SJSA1 (cell line): Measurements from ENCODE around the gene BACE2. TPM values are rescaled to one million over a fixed set of nuclear protein-coding genes. Genes with fewer than 3 reads are reported as not detected.

ENCODE experiments used
- DNase-seq, 2 experiments: peaks; one replicate each; pipeline ENCODE4 v3.0.0-alpha.2; 2015 to 2020; ENCODE audit warnings: low spot score in 2 of 2, low read depth in 1 of 2
- H3K27ac ChIP-seq: fragments of 250-450 bp; sonication (Bioruptor Pico); 2 replicates; pipeline ENCODE4 v1.5.1; 2020; ENCODE audit warnings: mild to moderate bottlenecking, moderate library complexity
- H3K27me3 ChIP-seq: fragments of 250-450 bp; sonication (Bioruptor Pico); replicated peaks from 2 replicates; pipeline ENCODE4 v1.5.1; 2020; ENCODE audit warnings: mild to moderate bottlenecking, moderate library complexity
- H3K36me3 ChIP-seq: fragments of 250-450 bp; sonication (Bioruptor Pico); 2 replicates; pipeline ENCODE4 v1.5.1; 2020; ENCODE audit warnings: mild to moderate bottlenecking
- H3K4me1 ChIP-seq: fragments of 250-450 bp; sonication (Bioruptor Pico); replicated peaks from 2 replicates; pipeline ENCODE4 v1.6.1; 2021; ENCODE audit warnings: mild to moderate bottlenecking
- H3K4me3 ChIP-seq: fragments of 250-450 bp; sonication (Bioruptor Pico); 2 replicates; pipeline ENCODE4 v1.5.1; 2020; ENCODE audit warnings: mild to moderate bottlenecking
- H3K9me3 ChIP-seq: fragments of 250-450 bp; sonication (Bioruptor Pico); replicated peaks from 2 replicates; pipeline ENCODE4 v1.5.1; 2020; ENCODE audit warnings: mild to moderate bottlenecking
- total RNA-seq: library from RNA; depleted of rRNA; stranded (reverse); fragments of >200 nt; shearing (Covaris generic); gene quantifications from 2 replicates; pipeline ENCODE4 v1.2.3, GENCODE V29; 2014

Gene BACE2
- total RNA-seq, 1 experiment from 2014 or later, result 0.50 TPM

DNA sequence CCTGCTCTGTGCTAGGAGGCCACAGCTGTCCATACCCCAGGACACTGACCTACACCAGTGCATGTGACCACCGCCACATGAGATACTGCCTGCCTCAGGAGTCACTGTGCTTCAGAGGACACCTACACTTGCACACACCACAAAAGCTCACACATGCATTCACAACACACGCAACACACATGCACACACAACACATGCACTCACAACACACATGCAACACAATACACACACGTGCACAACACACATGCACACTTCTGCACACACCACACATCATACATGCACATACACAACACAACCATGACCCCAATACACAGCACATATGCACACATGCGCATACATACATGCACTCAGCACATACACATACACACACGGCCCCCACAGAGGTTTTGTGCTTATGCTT, 28.7 kb upstream of the BACE2 start:
- DNase-seq, result no peak
- no peak overlapping the region for H3K27ac ChIP-seq
- H3K9me3 ChIP-seq, result no peaks in the 10 kb centered on the region
- H3K27me3 ChIP-seq, result no peaks in the 10 kb centered on the region
- H3K4me1 ChIP-seq, result no peaks in the 10 kb centered on the region
- H3K4me3 ChIP-seq, result no peak overlapping the region
- no peaks in the 10 kb centered on the region for H3K36me3 ChIP-seq

- Histone ChIP-seq H3K27me3 (no peaks in the 10 kb centered on the region), H3K9me3 (no peaks in the 10 kb centered on the region), H3K4me1 (no peaks in the 10 kb centered on the region), H3K36me3 (no peaks in the 10 kb centered on the region), H3K4me3 (no peak overlapping the region), H3K27ac (no peak overlapping the region)
- no peak for DNase-seq
These were observed 28.0 kb upstream of the BACE2 start for GRCh38 chr21:41139951-41140350.

- DNase-seq, result no peak
- H3K4me3 ChIP-seq, result no peak overlapping the region
- H3K36me3 ChIP-seq, result no peaks in the 10 kb centered on the region
- no peaks in the 10 kb centered on the region for H3K4me1 ChIP-seq
- no peaks in the 10 kb centered on the region for H3K27me3 ChIP-seq
- no peaks in the 10 kb centered on the region for H3K9me3 ChIP-seq
- H3K27ac ChIP-seq, result no peak overlapping the region
These were observed 26.9 kb upstream of the BACE2 start for GRCh38 chr21:41141031-41141457.

DNA sequence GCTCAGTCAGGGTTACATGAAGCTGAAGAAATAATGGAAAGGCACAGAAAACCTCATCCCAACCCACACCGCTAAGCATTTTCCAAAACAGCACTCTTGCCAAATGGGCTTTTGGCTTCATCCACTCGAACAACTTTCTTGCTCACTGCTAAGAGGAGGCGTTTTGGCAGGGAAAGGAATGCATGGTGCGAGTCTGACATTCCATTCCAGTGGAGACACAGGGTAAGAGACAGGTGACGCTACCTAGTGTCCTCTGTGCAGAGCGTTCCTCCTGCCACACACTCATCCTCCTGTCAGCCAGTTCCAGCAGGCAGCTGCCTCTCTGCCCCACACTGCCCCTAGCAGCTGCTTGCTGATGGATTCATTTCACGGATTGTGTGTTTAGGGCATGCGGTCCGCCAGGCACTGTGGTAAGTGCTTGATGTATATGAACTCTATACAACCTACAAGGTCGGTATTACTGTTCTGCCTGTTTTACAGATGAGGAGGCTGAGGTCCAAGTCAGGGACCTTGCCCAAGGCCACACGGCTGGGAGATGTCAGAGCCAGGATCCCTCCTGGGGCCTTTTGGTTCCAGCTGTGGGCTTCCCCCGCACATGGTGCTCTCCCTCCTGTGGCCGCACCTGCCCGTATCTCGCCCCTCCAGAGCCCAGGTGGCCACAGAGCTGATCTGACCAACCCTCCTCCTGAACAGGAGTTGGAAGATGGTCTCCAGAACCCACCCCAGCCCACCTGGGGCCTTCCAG, 25.7 kb upstream of the BACE2 start:
- no peak overlapping the region for H3K27ac ChIP-seq

GRCh38 chr21:41143596-41144325, 24.2 kb upstream of the BACE2 start:
- Histone ChIP-seq H3K9me3 (no peaks in the 10 kb centered on the region), H3K4me3 (no peak overlapping the region), H3K27me3 (no peaks in the 10 kb centered on the region), H3K27ac (no peak overlapping the region), H3K36me3 (no peaks in the 10 kb centered on the region), H3K4me1 (no peaks in the 10 kb centered on the region)
- no peak for DNase-seq

More for the DNA sequence above, 25.7 kb upstream of the BACE2 start:
- no peaks in the 10 kb centered on the region for H3K36me3 ChIP-seq
- no peaks in the 10 kb centered on the region for H3K27me3 ChIP-seq
- H3K4me3 ChIP-seq, result no peak overlapping the region
- no peaks in the 10 kb centered on the region for H3K4me1 ChIP-seq
- H3K9me3 ChIP-seq, result no peaks in the 10 kb centered on the region
- no peak for DNase-seq

DNA sequence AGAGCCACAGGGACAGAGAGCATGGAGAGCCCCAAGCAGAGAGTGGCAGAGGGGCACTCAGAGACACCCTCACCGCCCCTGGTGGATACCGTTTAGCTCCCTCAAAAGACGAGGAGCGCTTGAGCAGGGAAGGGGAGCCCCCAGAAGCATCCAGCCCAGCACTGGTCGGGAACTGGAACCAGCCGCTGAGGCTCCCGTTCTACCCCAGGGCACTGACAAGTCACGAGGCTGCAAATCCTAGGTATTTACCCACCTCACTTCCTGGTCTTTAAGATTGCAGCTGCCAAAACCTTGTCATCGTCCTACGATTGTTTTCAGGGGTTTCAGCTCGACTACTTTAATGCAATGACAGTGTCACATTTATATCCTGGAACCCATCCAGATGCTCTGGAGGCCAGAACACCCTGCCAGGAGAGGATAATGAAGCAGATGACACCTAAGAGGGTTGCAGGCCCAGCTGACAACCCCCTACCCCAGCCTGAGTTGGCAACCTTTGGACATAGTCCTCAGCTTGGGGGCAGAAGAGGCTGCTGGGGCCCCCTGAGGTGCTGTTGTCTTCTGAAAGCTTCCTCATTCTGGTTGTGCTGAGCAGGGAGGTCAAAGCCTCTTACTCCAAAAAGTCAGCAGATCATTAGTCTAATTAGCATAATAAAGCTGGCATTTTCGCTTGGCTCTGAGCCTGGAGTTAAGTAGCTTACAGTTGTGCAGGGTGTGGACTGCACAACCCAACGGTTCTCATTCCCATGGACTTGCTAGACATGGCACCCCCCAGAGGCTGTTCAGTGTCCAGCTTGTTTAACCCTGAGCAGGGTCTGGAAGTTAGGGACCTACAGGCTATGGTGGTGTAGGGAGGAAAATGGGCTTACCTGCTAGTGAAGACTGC, 20.6 kb upstream of the BACE2 start:
- no peak for DNase-seq
- H3K27me3 ChIP-seq, result no peaks in the 10 kb centered on the region
- no peaks in the 10 kb centered on the region for H3K4me1 ChIP-seq
- no peak overlapping the region for H3K27ac ChIP-seq
- H3K36me3 ChIP-seq, result no peaks in the 10 kb centered on the region
- no peaks in the 10 kb centered on the region for H3K9me3 ChIP-seq
- H3K4me3 ChIP-seq, result no peak overlapping the region

- Histone ChIP-seq H3K27ac (no peak overlapping the region), H3K27me3 (no peaks in the 10 kb centered on the region), H3K4me3 (no peak overlapping the region), H3K4me1 (no peaks in the 10 kb centered on the region), H3K9me3 (no peaks in the 10 kb centered on the region), H3K36me3 (no peaks in the 10 kb centered on the region)
- DNase-seq, result no peak
These were observed 20.0 kb upstream of the BACE2 start for GRCh38 chr21:41147979-41148355.

DNA sequence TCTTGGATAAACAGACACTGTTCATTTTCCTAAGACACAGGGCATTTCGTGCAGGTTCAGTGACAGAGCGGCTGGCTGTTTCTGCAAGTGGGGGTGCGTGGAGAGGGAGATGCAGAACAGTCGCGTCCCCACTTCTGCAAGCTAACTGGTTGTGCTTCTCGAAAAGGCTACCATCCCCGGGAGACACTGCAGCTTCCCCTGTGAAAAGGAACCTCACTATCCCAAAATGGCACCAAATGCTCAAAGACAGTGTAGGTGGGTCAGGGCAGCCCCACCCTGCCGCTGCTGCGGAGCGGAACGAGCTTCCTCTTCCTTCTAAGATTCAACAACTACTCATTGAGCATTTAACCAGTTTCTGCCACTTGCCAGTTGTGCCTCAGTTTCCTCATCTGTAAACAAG, 19.2 kb upstream of the BACE2 start:
- Histone ChIP-seq H3K4me1 (no peaks in the 10 kb centered on the region), H3K36me3 (no peaks in the 10 kb centered on the region), H3K9me3 (no peaks in the 10 kb centered on the region), H3K27me3 (no peaks in the 10 kb centered on the region), H3K27ac (no peak overlapping the region), H3K4me3 (no peak overlapping the region)
- DNase-seq, result no peak

DNA sequence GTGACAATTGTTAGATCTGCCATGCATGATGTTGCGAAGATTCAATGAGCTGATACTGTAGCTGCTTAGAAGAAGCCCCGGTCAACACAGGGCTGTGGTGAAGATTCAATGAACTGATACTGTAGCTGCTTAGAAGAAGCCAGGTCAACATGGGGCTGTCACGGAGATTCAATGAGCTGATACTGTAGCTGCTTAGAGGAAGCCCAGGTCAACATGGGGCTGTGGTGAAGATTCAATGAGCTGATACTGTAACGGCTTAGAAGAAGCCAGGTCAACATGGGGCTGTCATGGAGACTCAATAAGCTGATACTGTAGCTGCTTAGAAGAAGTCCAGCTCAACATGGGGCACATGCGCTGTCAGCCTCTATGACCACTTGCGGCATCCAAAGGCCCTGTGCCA, 18.8 kb upstream of the BACE2 start:
- Histone ChIP-seq H3K4me1 (no peaks in the 10 kb centered on the region), H3K4me3 (no peak overlapping the region), H3K9me3 (no peaks in the 10 kb centered on the region), H3K27ac (no peak overlapping the region), H3K36me3 (no peaks in the 10 kb centered on the region), H3K27me3 (no peaks in the 10 kb centered on the region)
- no peak for DNase-seq

GRCh38 chr21:41152147-41152546, 15.8 kb upstream of the BACE2 start:
- H3K4me1 ChIP-seq, result no peaks in the 10 kb centered on the region
- H3K27me3 ChIP-seq, result no peaks in the 10 kb centered on the region
- H3K27ac ChIP-seq, result no peak overlapping the region
- H3K4me3 ChIP-seq, result no peak overlapping the region
- H3K36me3 ChIP-seq, result no peaks in the 10 kb centered on the region
- H3K9me3 ChIP-seq, result no peaks in the 10 kb centered on the region
- DNase-seq, result no peak

GRCh38 chr21:41153443-41153842, 14.5 kb upstream of the BACE2 start:
- Histone ChIP-seq H3K9me3 (no peaks in the 10 kb centered on the region), H3K27me3 (no peaks in the 10 kb centered on the region), H3K4me1 (no peaks in the 10 kb centered on the region), H3K36me3 (no peaks in the 10 kb centered on the region), H3K27ac (no peak overlapping the region), H3K4me3 (no peak overlapping the region)
- no peak for DNase-seq

GRCh38 chr21:41156142-41156541, 11.8 kb upstream of the BACE2 start:
- Histone ChIP-seq H3K9me3 (no peaks in the 10 kb centered on the region), H3K36me3 (no peaks in the 10 kb centered on the region), H3K27me3 (no peaks in the 10 kb centered on the region), H3K4me1 (no peaks in the 10 kb centered on the region), H3K27ac (no peak overlapping the region), H3K4me3 (no peak overlapping the region)
- no peak for DNase-seq

- Histone ChIP-seq H3K36me3 (no peaks in the 10 kb centered on the region), H3K27ac (no peak overlapping the region), H3K4me3 (no peak overlapping the region), H3K9me3 (no peaks in the 10 kb centered on the region), H3K4me1 (no peaks in the 10 kb centered on the region), H3K27me3 (no peaks in the 10 kb centered on the region)
- DNase-seq, result no peak
These were observed 9.9 kb upstream of the BACE2 start for GRCh38 chr21:41158026-41158425.

DNA sequence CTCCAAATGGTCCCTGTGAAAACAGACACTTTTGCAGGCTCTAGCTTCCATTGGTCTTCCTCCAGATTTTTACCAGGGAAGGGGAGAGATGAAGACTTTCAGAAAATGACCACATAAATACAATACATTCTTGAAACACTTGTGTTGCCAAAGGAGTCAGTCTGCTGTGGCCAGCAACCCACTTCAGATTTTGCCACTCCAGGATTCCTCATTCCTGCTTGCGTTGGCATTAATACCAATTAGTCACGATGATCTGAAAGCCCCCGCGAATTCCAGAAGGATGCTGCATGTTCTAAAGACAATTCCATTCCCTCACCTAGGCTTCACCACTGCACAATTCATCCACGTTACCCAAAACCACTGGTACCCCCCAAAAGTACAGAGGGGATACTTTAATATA, 7.9 kb upstream of the BACE2 start:
- H3K27me3 ChIP-seq, result no peaks in the 10 kb centered on the region; the same call in 1 of the 2 replicates
- no peaks in the 10 kb centered on the region for H3K9me3 ChIP-seq
- no peak overlapping the region for H3K27ac ChIP-seq
- DNase-seq, result no peak
- H3K36me3 ChIP-seq, result no peaks in the 10 kb centered on the region
- no peak overlapping the region for H3K4me3 ChIP-seq
- no peaks in the 10 kb centered on the region for H3K4me1 ChIP-seq
